ENCODE results near the gene CDC14A.

DNA sequence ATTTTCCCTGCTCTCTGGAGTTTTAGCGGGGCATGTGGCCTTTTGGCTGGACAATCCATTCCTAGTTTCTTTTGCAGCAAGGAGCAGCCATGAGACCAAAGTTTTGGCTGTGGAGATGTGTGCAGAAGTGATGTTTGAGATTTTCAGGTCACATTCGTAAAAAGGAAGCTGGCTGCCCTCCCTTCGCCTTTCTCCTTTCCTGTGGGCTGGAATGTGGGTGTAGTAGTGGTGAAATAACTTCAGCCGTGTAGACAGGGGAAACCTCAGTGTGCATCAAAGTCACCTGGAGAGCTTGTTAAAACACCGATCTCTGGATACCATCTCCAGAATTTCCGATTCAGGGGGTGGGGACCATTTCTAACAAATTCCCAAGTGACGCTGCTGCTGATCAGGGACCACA, 180.3 kb downstream of the CDC14A start:
- TF ChIP-seq, protein P1, sequence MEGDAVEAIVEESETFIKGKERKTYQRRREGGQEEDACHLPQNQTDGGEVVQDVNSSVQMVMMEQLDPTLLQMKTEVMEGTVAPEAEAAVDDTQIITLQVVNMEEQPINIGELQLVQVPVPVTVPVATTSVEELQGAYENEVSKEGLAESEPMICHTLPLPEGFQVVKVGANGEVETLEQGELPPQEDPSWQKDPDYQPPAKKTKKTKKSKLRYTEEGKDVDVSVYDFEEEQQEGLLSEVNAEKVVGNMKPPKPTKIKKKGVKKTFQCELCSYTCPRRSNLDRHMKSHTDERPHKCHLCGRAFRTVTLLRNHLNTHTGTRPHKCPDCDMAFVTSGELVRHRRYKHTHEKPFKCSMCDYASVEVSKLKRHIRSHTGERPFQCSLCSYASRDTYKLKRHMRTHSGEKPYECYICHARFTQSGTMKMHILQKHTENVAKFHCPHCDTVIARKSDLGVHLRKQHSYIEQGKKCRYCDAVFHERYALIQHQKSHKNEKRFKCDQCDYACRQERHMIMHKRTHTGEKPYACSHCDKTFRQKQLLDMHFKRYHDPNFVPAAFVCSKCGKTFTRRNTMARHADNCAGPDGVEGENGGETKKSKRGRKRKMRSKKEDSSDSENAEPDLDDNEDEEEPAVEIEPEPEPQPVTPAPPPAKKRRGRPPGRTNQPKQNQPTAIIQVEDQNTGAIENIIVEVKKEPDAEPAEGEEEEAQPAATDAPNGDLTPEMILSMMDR (IDR thresholded peaks at IDR 0.05): no peak
- TF ChIP-seq POLR2A (IDR thresholded peaks at IDR 0.05; ENCODE audit: low read depth): no peak
